ENCODE results near the gene SLC12A4.

The SLC12A4 gene

DNA sequence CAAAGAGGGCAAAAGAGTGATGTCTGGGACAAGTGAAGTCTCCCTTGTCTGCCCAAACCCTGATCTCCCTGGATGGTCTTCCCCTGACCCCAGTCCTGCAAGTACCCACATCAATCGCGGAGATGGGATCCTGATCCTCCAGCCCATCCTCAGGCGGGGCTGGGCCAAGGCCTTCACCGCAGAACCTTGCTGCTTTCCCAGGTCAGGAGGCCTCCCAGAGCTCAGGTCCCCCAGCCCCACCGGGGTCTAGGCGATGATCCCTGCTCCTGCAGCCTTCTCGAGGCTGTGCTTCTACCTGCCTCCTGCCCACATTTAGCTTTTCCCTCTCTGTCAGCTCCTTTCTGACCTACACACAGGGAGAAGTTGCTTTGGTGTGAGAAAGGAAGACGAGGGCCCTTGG is 6.3 kb downstream of the SLC12A4 start:
- DNase-seq: no peak

- no peak for DNase-seq
These were observed 6.9 kb downstream of the SLC12A4 start for GRCh38 chr16:67961551-67961957.

GRCh38 chr16:67959536-67960329 is 8.7 kb downstream of the SLC12A4 start:
- no peak for DNase-seq

DNA sequence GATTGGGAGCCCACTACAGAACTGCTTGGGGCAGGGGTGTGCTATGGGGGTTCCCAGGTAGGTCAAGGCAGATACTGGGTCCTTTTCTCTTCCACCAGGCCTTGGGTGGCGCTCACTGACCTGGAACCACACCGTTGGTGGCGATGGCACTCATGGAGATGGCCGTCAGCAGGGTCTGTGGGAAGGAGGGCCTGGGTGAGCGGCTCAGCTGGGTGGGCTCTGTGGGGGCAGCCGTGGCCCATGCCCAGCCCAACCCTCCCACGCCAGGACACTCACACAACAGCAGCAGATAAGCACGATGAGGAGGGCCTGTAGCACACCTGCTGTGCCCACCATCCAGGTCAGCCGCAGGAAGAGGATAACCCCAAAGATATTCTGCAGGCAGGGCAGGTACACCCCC is 10.8 kb downstream of the SLC12A4 start:
- DNase-seq: no peak

- no peak for DNase-seq
These were observed 13.8 kb downstream of the SLC12A4 start for GRCh38 chr16:67954421-67955196.

DNA sequence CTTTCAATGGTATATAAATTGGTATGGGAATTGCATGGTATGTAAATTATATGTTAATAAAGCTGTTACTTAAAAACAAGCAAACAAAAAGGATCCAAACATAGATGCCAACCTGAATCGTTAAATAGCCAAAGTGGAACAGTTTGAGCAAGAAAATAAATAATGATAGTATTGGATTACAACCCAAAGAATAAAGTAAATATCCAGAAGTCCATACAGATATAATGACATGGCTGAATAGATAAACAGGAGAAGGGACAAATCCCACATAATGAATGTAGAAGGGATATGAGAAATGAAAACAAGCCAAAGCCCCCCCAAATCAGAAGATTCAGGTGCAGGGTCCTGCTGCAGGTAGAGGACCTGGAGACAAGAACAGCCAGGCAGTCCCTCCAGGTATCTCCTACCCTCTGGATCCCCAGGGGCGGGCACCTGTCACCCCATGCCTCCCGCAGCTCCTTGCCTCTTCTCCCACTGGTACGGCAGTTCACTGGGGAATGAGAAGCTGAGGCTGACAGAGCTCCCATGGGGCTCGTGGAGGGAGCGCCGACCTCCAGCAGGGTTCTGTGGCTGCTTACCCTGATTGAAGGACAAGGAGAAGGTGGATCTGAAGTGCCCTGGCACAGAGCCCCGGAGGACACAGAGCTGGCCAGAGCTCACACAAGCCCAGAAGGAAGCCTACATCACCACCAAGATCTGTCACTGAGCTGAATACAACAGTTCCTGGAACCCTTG is 14.6 kb downstream of the SLC12A4 start:
- no peak for DNase-seq

DNA sequence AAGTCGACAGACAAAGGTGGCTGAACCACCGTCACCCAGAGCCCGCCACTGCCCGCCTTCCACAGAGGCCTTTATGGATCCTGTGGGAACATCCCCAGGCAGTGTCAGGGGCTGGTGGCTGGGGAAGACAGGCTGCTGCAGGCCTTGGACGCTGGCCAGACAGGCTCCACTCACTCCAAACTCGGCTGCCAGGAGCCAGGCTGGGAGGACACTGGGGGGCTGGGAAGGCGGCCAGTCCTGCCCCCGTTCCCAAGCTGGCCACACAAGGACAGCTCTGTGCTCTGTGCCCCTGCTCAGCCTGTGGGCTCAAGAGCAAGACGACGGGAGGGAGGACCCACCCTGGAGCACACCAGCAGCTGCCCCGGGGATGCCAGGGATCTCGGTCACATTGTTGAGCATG is 17.0 kb downstream of the SLC12A4 start:
- no peak for DNase-seq

DNA sequence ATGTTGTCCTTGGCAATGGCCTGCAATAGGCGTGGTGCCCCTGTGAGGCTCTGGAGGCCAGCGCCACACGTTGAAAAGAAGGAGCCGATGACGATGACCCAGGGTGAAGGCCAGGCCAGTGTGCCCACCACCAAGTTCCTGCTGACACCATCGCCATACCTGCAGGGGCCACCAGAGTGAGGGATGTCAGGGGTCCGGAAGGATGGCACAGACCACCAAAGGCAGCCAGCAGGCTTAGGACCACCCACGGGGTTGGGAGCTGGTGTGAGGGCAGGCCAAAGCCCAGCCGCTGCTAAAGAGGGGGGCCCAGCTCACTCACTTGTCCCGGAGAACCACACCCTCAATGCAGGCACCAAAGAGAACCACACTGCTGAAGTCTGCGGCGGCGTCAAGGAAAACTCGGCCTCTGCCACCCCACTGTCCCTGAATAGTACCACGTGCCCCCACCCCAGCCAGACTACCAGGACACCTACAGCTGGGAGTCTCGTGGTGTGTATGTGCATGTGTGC is 18.0 kb downstream of the SLC12A4 start:
- DNase-seq: no peak

DNA sequence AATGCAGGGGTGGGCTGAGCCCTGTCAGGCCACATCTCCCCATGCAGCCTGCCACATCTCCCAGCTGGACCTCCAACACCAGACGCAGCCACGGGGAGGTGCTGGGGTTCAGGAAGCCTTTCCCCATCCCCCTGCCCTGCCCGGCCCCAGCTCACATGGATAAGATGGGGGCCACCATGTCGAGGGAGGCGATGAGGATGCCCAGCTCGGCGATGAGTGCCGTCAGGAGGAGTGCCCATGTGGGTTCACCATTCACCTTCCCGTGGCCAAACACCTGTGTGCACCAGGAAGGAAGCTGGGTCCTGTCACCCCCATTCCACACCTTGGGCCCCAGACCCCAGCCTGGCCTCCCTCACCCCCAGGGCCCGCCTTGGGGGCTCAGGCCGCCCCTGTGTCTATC is 18.8 kb downstream of the SLC12A4 start:
- DNase-seq: no peak

DNA sequence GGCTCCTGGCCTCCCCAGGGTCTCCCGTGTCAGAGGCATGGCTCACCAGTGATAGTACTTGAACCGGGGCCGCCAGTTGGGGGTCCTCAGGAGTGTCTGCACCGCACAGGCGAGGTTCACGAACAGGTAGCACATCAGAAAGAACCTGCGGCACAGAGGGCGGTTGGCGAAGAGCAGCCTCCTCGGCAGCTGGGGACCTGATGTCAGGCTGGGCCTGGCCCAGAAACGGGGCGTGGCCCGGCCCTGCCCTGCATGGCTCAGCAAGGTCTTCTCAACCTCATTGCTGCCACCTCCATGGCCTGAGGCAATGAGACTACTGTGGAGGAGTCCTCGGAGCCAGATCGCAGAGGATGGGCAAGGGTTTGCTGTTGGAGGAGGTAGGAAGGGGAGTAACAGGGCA is 20.4 kb downstream of the SLC12A4 start:
- DNase-seq: no peak

DNA sequence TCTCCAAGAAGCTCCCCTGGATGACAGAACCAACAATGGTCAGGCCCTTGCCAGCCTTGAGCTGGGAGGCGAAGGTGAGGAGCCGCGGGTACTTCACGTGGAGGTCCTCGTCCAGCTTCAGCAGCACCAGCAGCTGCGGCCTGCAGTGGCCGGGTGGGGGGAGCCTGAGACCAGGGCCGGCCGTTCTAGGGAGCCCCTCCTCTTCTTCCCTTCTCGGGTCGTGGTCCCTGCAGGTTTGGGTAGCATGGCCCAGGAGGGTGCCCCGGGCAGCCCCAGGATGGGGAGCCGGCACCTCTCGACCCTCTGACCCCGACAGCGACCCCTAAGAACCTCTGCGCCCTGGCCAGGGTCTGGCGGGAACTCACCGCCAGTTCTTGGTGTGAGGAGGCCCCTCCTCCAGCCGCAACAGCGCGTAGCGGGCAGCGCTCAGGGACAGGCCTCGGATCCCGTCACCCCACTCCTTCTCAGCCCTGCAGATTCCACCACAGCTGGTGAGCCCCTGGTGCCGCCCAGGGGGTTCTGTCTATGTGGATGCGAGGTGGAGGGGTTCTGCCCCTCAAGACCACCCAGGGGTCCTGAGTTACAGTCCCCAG is 21.4 kb downstream of the SLC12A4 start:
- DNase-seq: no peak

- no peak for DNase-seq
These were observed 22.3 kb downstream of the SLC12A4 start for GRCh38 chr16:67946128-67946569.

GRCh38 chr16:67945392-67945933 is 23.0 kb downstream of the SLC12A4 start:
- DNase-seq: no peak

- no peak for DNase-seq
These were observed 23.6 kb downstream of the SLC12A4 start for GRCh38 chr16:67944690-67945391.

- DNase-seq: no peak
These were observed 24.6 kb downstream of the SLC12A4 start, which contains the start of gene LCAT for GRCh38 chr16:67943619-67944504. Gene LCAT (minus strand): TSS chr16:67944120. CDS start chr16:67944101, 19 bp downstream.

DNA sequence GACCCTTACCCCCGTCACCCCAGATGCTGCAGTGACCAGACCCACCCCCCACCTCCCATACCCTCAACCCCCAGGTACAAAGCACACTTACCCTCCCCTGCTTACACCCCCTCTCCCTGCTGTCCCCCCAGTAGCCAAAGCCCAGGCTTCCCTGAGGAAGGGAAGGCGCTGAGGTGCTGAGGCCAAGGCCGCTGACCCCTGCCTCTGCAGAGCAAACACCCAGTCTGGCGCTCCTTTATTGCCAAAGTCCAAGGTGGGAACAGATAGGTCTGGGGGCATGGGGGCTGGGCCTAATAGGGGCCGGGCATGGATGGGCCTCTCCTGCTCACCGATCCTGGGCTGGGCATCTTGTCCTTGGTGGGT is 25.2 kb downstream of the SLC12A4 start:
- no peak for DNase-seq

- no peak for DNase-seq
These were observed 25.8 kb downstream of the SLC12A4 start for GRCh38 chr16:67942510-67943255.

DNA sequence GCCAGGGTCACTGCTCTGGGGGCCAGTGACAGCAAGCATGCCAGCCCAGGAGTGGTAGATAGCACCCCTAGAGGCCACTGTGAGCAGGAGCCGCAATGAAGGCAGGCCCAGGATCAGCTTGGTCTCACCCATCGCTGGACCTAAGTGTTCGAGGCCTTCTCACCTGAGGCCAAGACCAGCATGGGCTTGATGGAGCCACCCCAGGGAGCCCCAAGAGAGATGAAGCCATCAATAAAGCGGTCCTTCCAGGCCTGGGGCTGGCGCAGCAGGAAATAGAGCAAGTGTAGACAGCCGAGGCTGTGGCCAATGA is 26.3 kb downstream of the SLC12A4 start:
- peak in 1 of 2 donors; percentile 30 for DNase-seq

- no peak for DNase-seq
These were observed 26.8 kb downstream of the SLC12A4 start for GRCh38 chr16:67941469-67942199.

Measured in stimulated activated CD4-positive, alpha-beta T cell treated with anti-CD3 and anti-CD28 coated beads, Interleukin-2, amount 100 ng/mL, for 48 hours (primary cell).